Subcutaneous adipose tissue (tissue), 4 donors: ENCODE measurements around the gene COX6A1. TPM values are rescaled to one million over a fixed set of nuclear protein-coding genes. Genes with fewer than 3 reads are reported as not detected.

Experiments
- total RNA-seq, 4 donors: library from RNA; depleted of rRNA; stranded (reverse); fragments of >200 nt; gene quantifications; one replicate each; pipeline ENCODE4 v1.1.0, GENCODE V29; 2016
- TF ChIP-seq, protein P1 (sequence below): fragments of 450-650 bp; IDR thresholded peaks from one replicate; pipeline ENCODE4 v1.5.1; 2016; ENCODE audit warnings: low read depth, mild to moderate bottlenecking, control low read depth, antibody characterized with exemption, moderate library complexity

The COX6A1 gene
- total RNA-seq, 4 donors from 2014 or later: 514 to 710 (median 569) TPM

DNA sequence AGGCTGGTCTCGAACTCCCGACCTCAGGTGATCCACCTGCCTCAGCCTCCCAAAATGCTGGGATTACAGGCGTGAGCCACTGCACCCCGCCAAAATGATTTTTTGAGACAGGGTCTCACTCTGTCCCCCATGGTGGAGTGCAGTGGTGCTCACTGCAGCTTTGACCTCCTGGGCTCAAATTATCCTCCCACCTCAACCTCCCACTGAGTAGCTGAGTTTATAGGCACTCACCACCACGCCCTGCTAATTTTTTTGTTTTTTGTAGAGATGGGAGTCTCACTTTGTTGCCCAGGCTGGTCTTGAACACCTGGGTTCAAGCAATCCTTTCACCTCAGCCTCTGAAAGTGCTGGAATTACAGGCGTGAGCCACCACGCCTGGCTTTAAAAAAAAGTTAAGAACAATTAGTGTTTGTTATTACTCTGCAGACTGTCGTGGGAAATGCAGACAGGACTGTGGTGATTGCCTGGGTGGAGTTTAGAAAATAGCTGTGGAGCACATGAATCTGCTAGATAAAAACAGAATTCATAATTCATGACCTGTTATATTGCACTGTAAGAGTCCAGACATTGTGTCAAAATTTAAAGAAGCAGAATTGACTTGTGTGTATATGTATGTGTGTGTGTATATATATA lies 9.2 kb upstream of the COX6A1 start:
- TF ChIP-seq, protein P1, sequence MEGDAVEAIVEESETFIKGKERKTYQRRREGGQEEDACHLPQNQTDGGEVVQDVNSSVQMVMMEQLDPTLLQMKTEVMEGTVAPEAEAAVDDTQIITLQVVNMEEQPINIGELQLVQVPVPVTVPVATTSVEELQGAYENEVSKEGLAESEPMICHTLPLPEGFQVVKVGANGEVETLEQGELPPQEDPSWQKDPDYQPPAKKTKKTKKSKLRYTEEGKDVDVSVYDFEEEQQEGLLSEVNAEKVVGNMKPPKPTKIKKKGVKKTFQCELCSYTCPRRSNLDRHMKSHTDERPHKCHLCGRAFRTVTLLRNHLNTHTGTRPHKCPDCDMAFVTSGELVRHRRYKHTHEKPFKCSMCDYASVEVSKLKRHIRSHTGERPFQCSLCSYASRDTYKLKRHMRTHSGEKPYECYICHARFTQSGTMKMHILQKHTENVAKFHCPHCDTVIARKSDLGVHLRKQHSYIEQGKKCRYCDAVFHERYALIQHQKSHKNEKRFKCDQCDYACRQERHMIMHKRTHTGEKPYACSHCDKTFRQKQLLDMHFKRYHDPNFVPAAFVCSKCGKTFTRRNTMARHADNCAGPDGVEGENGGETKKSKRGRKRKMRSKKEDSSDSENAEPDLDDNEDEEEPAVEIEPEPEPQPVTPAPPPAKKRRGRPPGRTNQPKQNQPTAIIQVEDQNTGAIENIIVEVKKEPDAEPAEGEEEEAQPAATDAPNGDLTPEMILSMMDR: no peak

DNA sequence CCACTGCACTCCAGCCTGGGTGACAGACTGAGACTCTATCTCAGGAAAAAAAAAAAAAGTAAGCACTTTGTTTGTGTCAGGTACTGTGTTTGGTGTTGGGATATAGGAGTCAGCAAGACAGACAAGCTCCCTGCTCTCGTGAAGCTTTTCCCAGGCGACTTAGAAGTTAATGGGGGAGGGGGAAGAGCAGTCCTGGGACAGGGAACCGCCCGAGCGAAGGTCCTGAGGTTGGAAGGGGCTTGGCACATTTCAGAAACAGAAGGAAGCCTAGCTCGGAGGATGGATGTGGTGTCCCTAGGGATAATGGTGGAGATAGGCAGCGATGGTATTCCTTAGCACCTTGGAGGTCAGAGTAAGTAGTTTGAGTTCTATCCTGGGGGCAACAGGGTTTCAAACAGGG lies 8.5 kb upstream of the COX6A1 start:
- TF ChIP-seq, protein P1: no peak

DNA sequence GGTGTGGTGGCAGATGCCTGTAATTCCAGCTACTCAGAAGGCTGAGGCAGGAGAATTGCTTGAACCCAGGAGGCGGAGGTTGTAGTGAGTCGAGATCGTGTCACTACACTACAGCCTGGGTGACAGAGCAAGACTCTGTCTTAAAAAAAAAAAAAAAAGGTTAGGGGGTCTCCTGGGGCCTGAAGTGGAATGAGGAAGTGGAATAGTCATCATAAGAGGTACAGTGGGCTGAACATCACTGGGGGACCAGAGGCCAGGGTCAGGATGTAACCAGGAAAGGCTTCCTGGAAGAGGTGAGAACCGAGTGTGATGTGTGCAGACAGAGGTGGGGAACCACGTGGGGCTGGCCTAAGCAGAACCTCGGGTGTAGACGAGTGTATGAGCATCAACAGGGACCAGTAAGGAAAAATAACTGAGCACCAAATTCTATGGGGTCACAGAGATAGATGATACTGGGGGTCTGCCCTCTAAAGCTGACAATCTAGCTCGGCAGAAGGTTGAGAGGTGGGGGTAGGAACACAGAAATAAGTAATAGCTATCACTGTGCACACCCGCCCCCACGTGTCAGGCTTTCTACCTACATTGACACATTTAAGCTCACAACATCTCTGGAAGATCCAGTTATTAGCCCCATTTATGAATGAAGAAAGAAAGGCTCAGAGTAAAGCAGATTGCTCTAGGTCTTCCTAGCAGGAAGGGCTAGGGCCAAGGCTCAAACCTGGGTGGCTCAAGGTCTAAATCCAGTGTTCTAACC lies 5.0 kb upstream of the COX6A1 start:
- TF ChIP-seq, protein P1: no peak

DNA sequence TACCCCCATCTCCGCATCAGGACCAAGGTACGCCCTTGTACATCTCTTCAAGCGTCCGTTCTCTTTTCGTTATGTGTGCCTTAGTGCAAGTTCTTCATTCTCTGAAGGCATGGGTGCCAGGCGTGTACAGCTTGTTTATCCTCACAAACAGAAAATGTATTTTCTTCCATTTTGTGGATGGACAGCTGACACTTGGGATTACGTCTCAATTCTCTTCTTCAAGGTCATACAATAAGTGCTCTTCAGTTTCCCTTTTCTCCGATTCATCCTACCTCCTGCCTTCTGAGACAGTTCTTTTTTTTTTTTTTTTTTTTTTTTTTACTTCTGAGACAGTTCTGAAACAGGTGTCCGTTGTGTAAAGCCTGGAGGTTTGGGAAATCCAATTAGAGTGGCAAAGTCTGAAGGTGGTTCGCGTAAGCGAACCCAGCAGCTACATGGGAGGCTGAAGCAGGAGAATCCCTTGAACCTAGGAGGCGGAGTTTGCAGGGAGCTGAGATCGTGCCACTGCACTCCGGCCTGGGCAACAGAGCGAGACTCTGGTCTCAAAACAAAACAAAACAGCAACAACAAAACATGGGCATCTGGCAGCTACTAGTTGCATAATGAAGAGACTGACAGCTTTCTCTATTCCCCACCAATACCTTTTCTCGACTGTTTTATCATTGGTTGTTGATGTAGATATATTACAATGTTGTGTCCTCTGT lies 734 bp downstream of the COX6A1 start:
- TF ChIP-seq, protein P1: no peak

DNA sequence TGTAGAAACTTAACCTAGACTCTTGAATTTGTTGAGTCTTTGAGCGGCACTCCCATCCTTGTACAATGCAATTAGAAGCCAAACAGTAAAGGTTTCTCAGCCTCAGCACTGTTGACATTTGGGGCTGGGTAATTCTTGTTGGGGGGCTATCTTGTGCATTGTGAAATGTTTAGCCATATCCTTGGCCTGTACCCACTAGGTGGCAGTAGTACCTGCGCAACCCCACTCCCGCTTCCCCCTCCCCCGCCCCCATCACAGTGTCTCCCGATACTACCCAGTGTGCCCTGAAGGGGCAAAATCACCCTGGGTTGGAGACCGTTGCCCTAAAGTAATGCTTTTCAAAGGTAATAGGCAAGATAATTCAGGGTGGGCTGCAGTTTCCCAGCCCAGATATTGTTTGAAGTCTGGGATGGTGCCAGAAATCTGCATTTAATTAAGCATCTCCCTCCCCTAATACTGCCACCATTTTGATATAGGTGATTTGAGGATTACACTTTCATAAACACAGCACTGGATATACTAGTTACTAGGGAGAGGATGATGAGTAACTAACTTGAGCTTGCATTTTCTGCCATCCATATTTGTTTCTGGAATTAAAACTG lies 1.8 kb downstream of the COX6A1 start:
- TF ChIP-seq, protein P1: no peak

DNA sequence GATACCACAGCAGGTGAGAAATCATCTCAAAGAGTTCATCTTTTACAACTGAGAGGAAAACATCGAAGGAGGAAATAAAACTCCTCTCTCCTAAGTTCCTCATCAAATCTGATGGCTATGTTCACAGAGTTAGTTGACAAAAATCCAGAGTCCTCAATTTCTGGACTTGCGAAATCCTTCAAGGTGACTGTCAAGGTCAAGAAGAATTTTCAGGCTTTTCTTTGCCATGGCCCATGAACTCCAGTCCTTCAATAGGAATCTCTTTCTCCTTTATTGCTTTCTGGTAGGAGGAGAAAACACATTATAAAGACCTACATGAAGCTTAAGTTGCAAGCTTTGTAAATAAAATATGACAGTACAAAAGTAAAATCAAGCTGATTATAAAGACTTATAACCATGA lies 6.8 kb downstream of the COX6A1 start:
- TF ChIP-seq, protein P1: no peak
